ENCODE measurements around the gene WDR45B. TPM values are rescaled to one million over a fixed set of nuclear protein-coding genes. Genes with fewer than 3 reads are reported as not detected.
A peak's percentile ranks its signal among the peaks of the same experiment; 100 is the strongest.
"Not testable (repeated sequence)": the region's sequence is repeated elsewhere in the genome, so short reads cannot be mapped to it uniquely, and the experiment has no call there.

WDR45B gene
- total and polyA plus RNA-seq, 2 experiments from 2014 or later: 82.6 to 112 TPM

DNA sequence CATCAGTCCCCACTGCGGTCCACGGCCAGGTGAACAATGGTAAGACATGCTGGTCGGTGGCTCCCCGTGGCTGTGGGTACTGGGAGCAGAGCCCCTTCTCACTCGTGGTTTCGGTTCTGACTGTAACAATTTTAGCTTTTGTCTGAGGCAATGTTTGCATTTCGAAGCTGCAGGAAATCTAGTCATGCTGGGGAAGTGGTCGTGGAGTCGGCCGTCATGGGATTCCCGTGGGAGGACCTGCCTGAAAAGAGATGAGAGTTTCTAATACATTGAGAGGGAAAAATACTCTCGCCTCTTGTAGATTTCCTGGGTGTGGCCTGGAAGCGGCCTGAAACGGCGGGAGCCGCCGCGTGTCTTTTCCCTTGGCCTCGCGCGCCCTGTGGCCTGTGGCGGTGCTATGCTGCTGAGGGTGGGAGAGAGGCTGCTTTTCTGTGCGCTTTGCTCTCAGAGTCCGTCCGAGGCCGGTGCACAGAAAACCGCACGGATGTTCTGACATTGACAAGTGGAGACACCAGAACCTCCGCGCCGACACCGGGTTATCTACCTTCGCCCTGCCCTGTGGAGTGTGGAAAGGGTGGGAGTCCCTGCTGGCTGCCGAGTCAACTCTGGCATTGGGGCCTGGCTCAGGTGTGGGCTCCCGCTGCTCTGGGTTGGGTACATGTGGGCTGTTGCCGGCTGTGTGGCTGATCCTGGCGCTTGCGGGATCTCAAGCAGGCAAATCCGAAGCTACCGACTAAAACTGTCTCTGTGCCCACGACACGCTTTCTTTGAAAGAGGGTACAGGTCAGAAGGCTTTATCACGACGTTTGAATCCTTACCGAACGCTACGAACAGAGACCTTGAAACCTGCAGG, 60.8 kb downstream of the WDR45B start:
- H3K9me2 ChIP-seq (replicated peaks; ENCODE audit: insufficient read depth): no peaks in the 10 kb centered on the region
- peaks cover 15% of the 10 kb centered on the region for H3K79me2 ChIP-seq
- no peak overlapping the region for H3K27ac ChIP-seq
- no peaks in the 10 kb centered on the region for H3K36me3 ChIP-seq (replicated peaks; ENCODE audit: insufficient read depth, low read depth)
- 94% methylated on average over 46 of the region's 47 CpGs for WGBS (ENCODE audit: low lambda C conversion rate, missing lambda C conversion rate)
- no peaks in the 10 kb centered on the region for H4K20me1 ChIP-seq (ENCODE audit: insufficient read depth, poor library complexity, severe bottlenecking)
- no peak overlapping the region for H2AFZ ChIP-seq
- TF ChIP-seq, protein P1, sequence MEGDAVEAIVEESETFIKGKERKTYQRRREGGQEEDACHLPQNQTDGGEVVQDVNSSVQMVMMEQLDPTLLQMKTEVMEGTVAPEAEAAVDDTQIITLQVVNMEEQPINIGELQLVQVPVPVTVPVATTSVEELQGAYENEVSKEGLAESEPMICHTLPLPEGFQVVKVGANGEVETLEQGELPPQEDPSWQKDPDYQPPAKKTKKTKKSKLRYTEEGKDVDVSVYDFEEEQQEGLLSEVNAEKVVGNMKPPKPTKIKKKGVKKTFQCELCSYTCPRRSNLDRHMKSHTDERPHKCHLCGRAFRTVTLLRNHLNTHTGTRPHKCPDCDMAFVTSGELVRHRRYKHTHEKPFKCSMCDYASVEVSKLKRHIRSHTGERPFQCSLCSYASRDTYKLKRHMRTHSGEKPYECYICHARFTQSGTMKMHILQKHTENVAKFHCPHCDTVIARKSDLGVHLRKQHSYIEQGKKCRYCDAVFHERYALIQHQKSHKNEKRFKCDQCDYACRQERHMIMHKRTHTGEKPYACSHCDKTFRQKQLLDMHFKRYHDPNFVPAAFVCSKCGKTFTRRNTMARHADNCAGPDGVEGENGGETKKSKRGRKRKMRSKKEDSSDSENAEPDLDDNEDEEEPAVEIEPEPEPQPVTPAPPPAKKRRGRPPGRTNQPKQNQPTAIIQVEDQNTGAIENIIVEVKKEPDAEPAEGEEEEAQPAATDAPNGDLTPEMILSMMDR (IDR thresholded peaks at IDR 0.05; ENCODE audit: poor library complexity): no peak
- no peak for TF ChIP-seq EZH2phosphoT487 (IDR thresholded peaks at IDR 0.05; ENCODE audit: low read depth, severe bottlenecking, unreplicated experiment)
- TF ChIP-seq EZH2 (IDR thresholded peaks at IDR 0.05; ENCODE audit: borderline replicate concordance): no peak
- H3K4me2 ChIP-seq: no peak overlapping the region
- no peaks in the 10 kb centered on the region for H3K27me3 ChIP-seq
- DNase-seq (ENCODE audit: low spot score): no peak
- peaks cover 9% of the 10 kb centered on the region for H3K4me1 ChIP-seq (ENCODE audit: insufficient read depth)
- H3K9me3 ChIP-seq (ENCODE audit: low read depth): no peaks in the 10 kb centered on the region
- no peak overlapping the region for H3K4me3 ChIP-seq

GRCh38 chr17:82586576-82587233, 61.5 kb downstream of the WDR45B start:
- Histone ChIP-seq H3K4me3 (no peak overlapping the region), H3K9me2 (replicated peaks; ENCODE audit: insufficient read depth) (no peaks in the 10 kb centered on the region), H4K20me1 (ENCODE audit: insufficient read depth, poor library complexity, severe bottlenecking) (no peaks in the 10 kb centered on the region), H3K27me3 (no peaks in the 10 kb centered on the region), H3K79me2 (peaks cover 15% of the 10 kb centered on the region), H2AFZ (no peak overlapping the region), H3K36me3 (replicated peaks; ENCODE audit: insufficient read depth, low read depth) (no peaks in the 10 kb centered on the region), H3K9me3 (ENCODE audit: low read depth) (no peaks in the 10 kb centered on the region), H3K27ac (no peak overlapping the region), H3K4me2 (no peak overlapping the region), H3K4me1 (ENCODE audit: insufficient read depth) (peaks cover 1% of the 10 kb centered on the region)
- TF ChIP-seq, protein P1 (IDR thresholded peaks at IDR 0.05; ENCODE audit: poor library complexity): no peak
- no peak for TF ChIP-seq EZH2 (IDR thresholded peaks at IDR 0.05; ENCODE audit: borderline replicate concordance)
- TF ChIP-seq EZH2phosphoT487 (IDR thresholded peaks at IDR 0.05; ENCODE audit: low read depth, severe bottlenecking, unreplicated experiment): no peak
- no peak for DNase-seq (ENCODE audit: low spot score)
- 95% methylated on average over 20 of the region's 21 CpGs for WGBS (ENCODE audit: low lambda C conversion rate, missing lambda C conversion rate)

- not testable (repeated sequence) for H3K36me3 ChIP-seq (replicated peaks; ENCODE audit: insufficient read depth, low read depth); H3K4me1 ChIP-seq (ENCODE audit: insufficient read depth); H3K4me2 ChIP-seq; H3K9me3 ChIP-seq (ENCODE audit: low read depth); H3K9me2 ChIP-seq (replicated peaks; ENCODE audit: insufficient read depth); H3K27me3 ChIP-seq; H4K20me1 ChIP-seq (ENCODE audit: insufficient read depth, poor library complexity, severe bottlenecking); H3K27ac ChIP-seq; H2AFZ ChIP-seq; H3K4me3 ChIP-seq
- peak; percentile 70 for DNase-seq (ENCODE audit: low spot score)
- over 99% methylated on average over 15 of the region's 23 CpGs for WGBS (ENCODE audit: low lambda C conversion rate, missing lambda C conversion rate)
- peaks cover 15% of the 10 kb centered on the region for H3K79me2 ChIP-seq
Measured at GRCh38 chr17:82585935-82586575, 62.2 kb downstream of the WDR45B start.

Data from hepatocyte (in vitro differentiated cells).